Tibial nerve (tissue), 4 donors: ENCODE results near the gene HS3ST3B1. TPM values are rescaled to one million over a fixed set of nuclear protein-coding genes. Genes with fewer than 3 reads are reported as not detected.

Experiments used
- DNase-seq, 2 donors: peaks; one replicate each; pipeline ENCODE4 v3.0.0-alpha.2; 2019; ENCODE audit warnings: low spot score in 2 of 2
- H3K27ac ChIP-seq, 4 donors: fragments of 200-600 bp; sonication (generic) in 3 of 4; one replicate each; pipeline ENCODE4 v1.5.1; 2017 to 2019; ENCODE audit warnings: mild to moderate bottlenecking in 1 of 4
- H3K27me3 ChIP-seq, 2 donors: fragments of 200-600 bp; sonication (generic) in 1 of 2; one replicate each; pipeline versions ENCODE4 v1.5.1 to v1.6.0; 2017 to 2019
- H3K36me3 ChIP-seq, 3 donors: fragments of 200-600 bp; sonication (generic); one replicate each; pipeline ENCODE4 v1.5.1; 2018 to 2019
- H3K4me1 ChIP-seq, 4 donors: fragments of 200-600 bp; sonication (generic) in 3 of 4; one replicate each; pipeline ENCODE4 v1.5.1; 2017 to 2019
- H3K4me3 ChIP-seq, 4 donors: fragments of 200-600 bp; sonication (generic) in 3 of 4; one replicate each; pipeline ENCODE4 v1.5.1; 2017 to 2019; ENCODE audit warnings: mild to moderate bottlenecking in 1 of 4, moderate library complexity in 1 of 4
- H3K9me3 ChIP-seq, 4 donors: fragments of 200-600 bp; sonication (generic) in 3 of 4; one replicate each; pipeline ENCODE4 v1.5.1; 2017 to 2019
- CTCF ChIP-seq, 5 experiments: fragments of 200-600 bp in 3 of 5; fragments of 450-650 bp in 2 of 5; sonication (generic) in 3 of 5; IDR thresholded peaks; one replicate each; pipeline ENCODE4 v1.5.1; 2016 to 2019; ENCODE audit warnings: antibody characterized with exemption in 5 of 5, mild to moderate bottlenecking in 3 of 5, moderate library complexity in 2 of 5
- EP300 ChIP-seq, 2 donors: sonication (generic); formaldehyde crosslinking; IDR thresholded peaks; one replicate each; pipeline ENCODE4 v1.6.1; 2017; ENCODE audit warnings: antibody characterized with exemption in 2 of 2, mild to moderate bottlenecking in 1 of 2
- POLR2A ChIP-seq, 2 donors: fragments of 450-650 bp; IDR thresholded peaks; one replicate each; pipeline ENCODE4 v1.6.1; 2017; ENCODE audit warnings: antibody characterized with exemption in 2 of 2, mild to moderate bottlenecking in 2 of 2, moderate library complexity in 2 of 2
- WGBS, 2 donors: methylation state at CpG; one replicate each; pipeline ENCODE4 v1.1.5; 2018; 5-methylcytosine and 5-hydroxymethylcytosine counted together
- total RNA-seq, 4 donors: library from RNA; depleted of rRNA; stranded (reverse); fragments of >200 nt; gene quantifications; one replicate each; pipeline ENCODE4 v1.1.0, GENCODE V29; 2016

HS3ST3B1 gene
- total RNA-seq, 4 donors from 2014 or later, result 0.39 to 1.1 (median 0.97) TPM

- Histone ChIP-seq H3K4me1 (no peaks in the 10 kb centered on the region), H3K4me3 (no peak overlapping the region), H3K27me3 (no peaks in the 10 kb centered on the region), H3K36me3 (no peaks in the 10 kb centered on the region), H3K27ac (no peak overlapping the region), H3K9me3 (no peaks in the 10 kb centered on the region)
- TF ChIP-seq CTCF (IDR thresholded peaks at IDR 0.05) (no peak), EP300 (IDR thresholded peaks at IDR 0.05) (no peak), POLR2A (IDR thresholded peaks at IDR 0.05) (no peak)
- WGBS, 2 donors, result 65 to 85% methylated on average over 2 of the region's 2 CpGs
- DNase-seq, result no peak
Measured at GRCh38 chr17:14352136-14352535, 51.3 kb downstream of the HS3ST3B1 start.

- WGBS, 2 donors, result 53 to 68% methylated on average over 5 of the region's 5 CpGs
- DNase-seq, result no peak
- H3K4me3 ChIP-seq, result no peak overlapping the region
- TF ChIP-seq CTCF (IDR thresholded peaks at IDR 0.05) (no peak), EP300 (IDR thresholded peaks at IDR 0.05) (no peak), POLR2A (IDR thresholded peaks at IDR 0.05) (no peak)
- no peak overlapping the region for H3K27ac ChIP-seq
- H3K4me1 ChIP-seq, result no peaks in the 10 kb centered on the region
- no peaks in the 10 kb centered on the region for H3K27me3 ChIP-seq
- H3K36me3 ChIP-seq, result no peaks in the 10 kb centered on the region
- no peaks in the 10 kb centered on the region for H3K9me3 ChIP-seq
Measured at GRCh38 chr17:14353861-14354474, 53.1 kb downstream of the HS3ST3B1 start.

- no peaks in the 10 kb centered on the region for H3K36me3 ChIP-seq
- DNase-seq, result no peak
- H3K4me3 ChIP-seq, result no peak overlapping the region
- no peak overlapping the region for H3K27ac ChIP-seq
- H3K27me3 ChIP-seq, result no peaks in the 10 kb centered on the region
- TF ChIP-seq EP300 (IDR thresholded peaks at IDR 0.05) (no peak), POLR2A (IDR thresholded peaks at IDR 0.05) (no peak), CTCF (IDR thresholded peaks at IDR 0.05) (no peak)
- H3K9me3 ChIP-seq, result no peaks in the 10 kb centered on the region
- 82 to 91% methylated on average over 2 of the region's 2 CpGs for WGBS, 2 donors
- no peaks in the 10 kb centered on the region for H3K4me1 ChIP-seq
Measured at GRCh38 chr17:14354807-14355206, 53.9 kb downstream of the HS3ST3B1 start.

- no peaks in the 10 kb centered on the region for H3K9me3 ChIP-seq
- TF ChIP-seq EP300 (IDR thresholded peaks at IDR 0.05) (no peak), POLR2A (IDR thresholded peaks at IDR 0.05) (no peak), CTCF (IDR thresholded peaks at IDR 0.05) (no peak)
- no peak overlapping the region for H3K27ac ChIP-seq
- H3K4me1 ChIP-seq, result no peaks in the 10 kb centered on the region
- no peaks in the 10 kb centered on the region for H3K27me3 ChIP-seq
- H3K4me3 ChIP-seq, result no peak overlapping the region
- DNase-seq, result no peak
- H3K36me3 ChIP-seq, result no peaks in the 10 kb centered on the region
Measured at GRCh38 chr17:14355556-14355955, 54.7 kb downstream of the HS3ST3B1 start.

- H3K4me1 ChIP-seq, result no peaks in the 10 kb centered on the region
- H3K27ac ChIP-seq, result no peak overlapping the region
- TF ChIP-seq POLR2A (IDR thresholded peaks at IDR 0.05), result no peak
- TF ChIP-seq CTCF (IDR thresholded peaks at IDR 0.05), result no peak
- TF ChIP-seq EP300 (IDR thresholded peaks at IDR 0.05), result no peak
- H3K4me3 ChIP-seq, result no peak overlapping the region
- H3K27me3 ChIP-seq, result no peaks in the 10 kb centered on the region
- 62 to 63% methylated on average over 8 of the region's 8 CpGs for WGBS, 2 donors
- DNase-seq, result no peak
- H3K36me3 ChIP-seq, result no peaks in the 10 kb centered on the region
- H3K9me3 ChIP-seq, result no peaks in the 10 kb centered on the region
Measured at GRCh38 chr17:14359163-14360020, 58.5 kb downstream of the HS3ST3B1 start.
